ENCODE measurements around the gene KCNQ1. TPM values are rescaled to one million over a fixed set of nuclear protein-coding genes. Genes with fewer than 3 reads are reported as not detected.

The KCNQ1 gene
- total and polyA plus RNA-seq, 12 donors, result 11.0 to 447 (median 320) TPM

GRCh38 chr11:2395856-2396255 lies 49.0 kb upstream of the KCNQ1 start:
- no peak for TF ChIP-seq POLR2A (IDR thresholded peaks at IDR 0.05)
- TF ChIP-seq CTCF (IDR thresholded peaks at IDR 0.05), result no peak
- DNase-seq, result no peak
- H3K27ac ChIP-seq, result no peak overlapping the region
- H3K4me3 ChIP-seq, result no peak overlapping the region
- H3K27me3 ChIP-seq, result no peaks in the 10 kb centered on the region
- peaks cover 0 to 75% of the 10 kb centered on the region in 2 donors for H3K36me3 ChIP-seq (replicated peaks in 1 of 2)
- WGBS, 4 donors, result 85 to 92% (median 91%) methylated on average over 5 to 17 of the region's 17 CpGs; no CpG with 5 or more reads in 1 of the 4 donors
- no peaks in the 10 kb centered on the region for H3K9me3 ChIP-seq (replicated peaks in 1 of 3)
- peaks cover 8 to 10% of the 10 kb centered on the region in 2 donors for H3K4me1 ChIP-seq (replicated peaks in 1 of 2)
- intact Hi-C loops (cut with DNase I), result no loop called here

- Histone ChIP-seq H3K36me3 (replicated peaks in 1 of 2) (peaks cover 0 to 71% of the 10 kb centered on the region in 2 donors), H3K27ac (no peak overlapping the region), H3K4me1 (replicated peaks in 1 of 2) (peaks cover 13 to 15% of the 10 kb centered on the region in 2 donors), H3K4me3 (no peak overlapping the region), H3K27me3 (no peaks in the 10 kb centered on the region), H3K9me3 (replicated peaks in 1 of 3) (no peaks in the 10 kb centered on the region)
- 87 to 92% (median 89%) methylated on average over 19 to 26 of the region's 26 CpGs for WGBS, 4 donors
- intact Hi-C loops (cut with DNase I), result no loop called here
- TF ChIP-seq POLR2A (IDR thresholded peaks at IDR 0.05) (no peak), CTCF (IDR thresholded peaks at IDR 0.05) (no peak)
- no peak for DNase-seq
Observed at GRCh38 chr11:2396471-2396870, 48.3 kb upstream of the KCNQ1 start.

GRCh38 chr11:2397005-2397404 lies 47.8 kb upstream of the KCNQ1 start:
- 93 to 96% (median 95%) methylated on average over 8 to 12 of the region's 12 CpGs for WGBS, 4 donors
- H3K36me3 ChIP-seq (replicated peaks in 1 of 2), result peaks cover 0 to 66% of the 10 kb centered on the region in 2 donors
- intact Hi-C loops (cut with DNase I), result no loop called here

GRCh38 chr11:2398664-2399355 lies 46.0 kb upstream of the KCNQ1 start:
- Histone ChIP-seq H3K4me1 (replicated peaks in 1 of 2) (peaks cover 19 to 22% of the 10 kb centered on the region in 2 donors), H3K27ac (peak overlapping the region; percentile 91 to 100 (median 98)), H3K9me3 (replicated peaks in 1 of 3) (no peaks in the 10 kb centered on the region), H3K36me3 (replicated peaks in 1 of 2) (peaks cover 0 to 68% of the 10 kb centered on the region in 2 donors), H3K27me3 (no peaks in the 10 kb centered on the region), H3K4me3 (peak overlapping the region in 1 of 4 donors; percentile 94)
- WGBS, 4 donors, result 50 to 66% (median 61%) methylated on average over 4 to 7 of the region's 7 CpGs
- DNase-seq, result no peak
- TF ChIP-seq POLR2A (IDR thresholded peaks at IDR 0.05), result no peak
- TF ChIP-seq CTCF (IDR thresholded peaks at IDR 0.05), result no peak
- intact Hi-C loops (cut with DNase I), result no loop called here

More at GRCh38 chr11:2397005-2397404, 47.8 kb upstream of the KCNQ1 start:
- H3K9me3 ChIP-seq (replicated peaks in 1 of 3), result no peaks in the 10 kb centered on the region
- no peak for TF ChIP-seq CTCF (IDR thresholded peaks at IDR 0.05)
- TF ChIP-seq POLR2A (IDR thresholded peaks at IDR 0.05), result no peak
- no peak overlapping the region for H3K4me3 ChIP-seq
- H3K27ac ChIP-seq, result no peak overlapping the region
- H3K27me3 ChIP-seq, result no peaks in the 10 kb centered on the region
- H3K4me1 ChIP-seq (replicated peaks in 1 of 2), result peaks cover 19 to 20% of the 10 kb centered on the region in 2 donors
- DNase-seq, result no peak

All from adrenal gland (tissue), 12 donors.